ENCODE data around the gene SNX25.

The SNX25 gene

GRCh38 chr4:185259719-185260118, 50.3 kb downstream of the SNX25 start:
- no peak for TF ChIP-seq CTCF (IDR thresholded peaks at IDR 0.05; ENCODE audit: control insufficient read depth, extremely low read depth, insufficient read depth)
- H3K4me3 ChIP-seq (ENCODE audit: low read depth, low read length): no peak overlapping the region
- no peak for DNase-seq (ENCODE audit: low read depth)

- no peak for TF ChIP-seq CTCF (IDR thresholded peaks at IDR 0.05; ENCODE audit: control insufficient read depth, extremely low read depth, insufficient read depth)
- no peak for DNase-seq (ENCODE audit: low read depth)
- no peak overlapping the region for H3K4me3 ChIP-seq (ENCODE audit: low read depth, low read length)
Observed at GRCh38 chr4:185261946-185262345, 52.5 kb downstream of the SNX25 start.

GRCh38 chr4:185263419-185263818, 54.0 kb downstream of the SNX25 start:
- no peak for TF ChIP-seq CTCF (IDR thresholded peaks at IDR 0.05; ENCODE audit: control insufficient read depth, extremely low read depth, insufficient read depth)
- H3K4me3 ChIP-seq (ENCODE audit: low read depth, low read length): no peak overlapping the region
- no peak for DNase-seq (ENCODE audit: low read depth)

- no peak overlapping the region for H3K4me3 ChIP-seq (ENCODE audit: low read depth, low read length)
- no peak for TF ChIP-seq CTCF (IDR thresholded peaks at IDR 0.05; ENCODE audit: control insufficient read depth, extremely low read depth, insufficient read depth)
- no peak for DNase-seq (ENCODE audit: low read depth)
Observed at GRCh38 chr4:185265942-185266341, 56.5 kb downstream of the SNX25 start.

- H3K4me3 ChIP-seq (ENCODE audit: low read depth, low read length): no peak overlapping the region
- TF ChIP-seq CTCF (IDR thresholded peaks at IDR 0.05; ENCODE audit: control insufficient read depth, extremely low read depth, insufficient read depth): no peak
- no peak for DNase-seq (ENCODE audit: low read depth)
Observed at GRCh38 chr4:185269286-185269685, 59.9 kb downstream of the SNX25 start.

GRCh38 chr4:185270037-185270436, 60.6 kb downstream of the SNX25 start:
- no peak for DNase-seq (ENCODE audit: low read depth)
- no peak for TF ChIP-seq CTCF (IDR thresholded peaks at IDR 0.05; ENCODE audit: control insufficient read depth, extremely low read depth, insufficient read depth)
- no peak overlapping the region for H3K4me3 ChIP-seq (ENCODE audit: low read depth, low read length)

- TF ChIP-seq CTCF (IDR thresholded peaks at IDR 0.05; ENCODE audit: control insufficient read depth, extremely low read depth, insufficient read depth): no peak
- no peak for DNase-seq (ENCODE audit: low read depth)
- no peak overlapping the region for H3K4me3 ChIP-seq (ENCODE audit: low read depth, low read length)
Observed at GRCh38 chr4:185270885-185271284, 61.5 kb downstream of the SNX25 start.
